GM12875 (cell line): ENCODE measurements around the gene CSTPP1.

ENCODE experiments used
- H3K4me3 ChIP-seq: one replicate; pipeline ENCODE4 v1.5.1; 2011; ENCODE audit warnings: low read depth, low read length, control low read depth
- TF ChIP-seq, protein P1 (sequence below): IDR thresholded peaks from 2 replicates; pipeline ENCODE4 v1.5.1; 2011; ENCODE audit warnings: low read depth, mild to moderate bottlenecking, control low read depth, inconsistent platforms, low read length, moderate library complexity, borderline replicate concordance; ENCODE audit not compliant: insufficient read depth

Gene CSTPP1

DNA sequence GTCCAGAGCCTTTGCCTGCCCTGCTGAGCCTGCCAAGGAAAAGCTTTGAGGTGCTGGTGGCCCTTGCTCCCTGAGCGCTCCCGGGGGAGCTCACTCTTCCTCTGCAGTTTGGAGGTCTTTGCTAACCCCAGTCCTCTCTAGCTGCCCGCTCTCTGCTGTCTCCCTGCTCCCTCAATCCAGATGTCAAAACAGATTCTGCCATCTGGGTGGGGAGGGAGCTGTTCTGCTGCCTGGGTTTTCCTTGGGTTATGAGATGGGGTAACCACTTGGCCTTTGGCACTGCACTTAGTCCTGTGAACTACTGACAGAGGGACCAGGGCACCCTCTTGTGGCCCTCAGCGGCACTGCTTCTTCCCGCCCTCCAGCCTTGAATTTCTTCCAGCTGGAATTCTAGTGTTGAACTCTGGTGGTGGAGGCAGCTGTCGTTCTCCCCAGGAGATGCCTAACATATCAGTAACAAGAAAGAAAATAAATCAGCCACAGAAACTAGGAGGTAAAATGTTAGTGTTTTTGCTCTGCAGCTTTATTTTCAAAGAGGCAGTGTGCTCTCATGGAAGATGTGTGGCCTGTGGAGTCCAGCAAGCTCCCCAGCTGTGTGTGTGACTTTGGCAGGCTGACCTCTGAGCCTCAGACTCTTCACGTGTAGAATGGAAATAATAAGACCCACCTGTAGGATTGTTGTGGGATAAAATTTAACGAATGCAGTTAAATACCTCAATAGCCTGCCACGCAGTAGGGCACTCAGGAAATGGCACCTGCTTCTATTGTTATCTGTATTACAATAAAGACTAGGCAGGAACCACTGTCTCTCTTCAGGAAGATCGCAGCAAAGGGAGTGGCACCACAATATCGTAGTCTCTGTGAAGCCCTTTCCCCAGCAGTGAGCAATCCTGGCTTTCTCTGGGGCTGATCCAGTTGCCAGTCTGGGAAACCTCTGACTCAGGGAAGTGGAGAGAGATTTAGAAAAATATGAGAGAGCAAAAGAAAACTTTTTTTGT lies 216.7 kb downstream of the CSTPP1 start:
- H3K4me3 ChIP-seq, result no peak overlapping the region
- TF ChIP-seq, protein P1, sequence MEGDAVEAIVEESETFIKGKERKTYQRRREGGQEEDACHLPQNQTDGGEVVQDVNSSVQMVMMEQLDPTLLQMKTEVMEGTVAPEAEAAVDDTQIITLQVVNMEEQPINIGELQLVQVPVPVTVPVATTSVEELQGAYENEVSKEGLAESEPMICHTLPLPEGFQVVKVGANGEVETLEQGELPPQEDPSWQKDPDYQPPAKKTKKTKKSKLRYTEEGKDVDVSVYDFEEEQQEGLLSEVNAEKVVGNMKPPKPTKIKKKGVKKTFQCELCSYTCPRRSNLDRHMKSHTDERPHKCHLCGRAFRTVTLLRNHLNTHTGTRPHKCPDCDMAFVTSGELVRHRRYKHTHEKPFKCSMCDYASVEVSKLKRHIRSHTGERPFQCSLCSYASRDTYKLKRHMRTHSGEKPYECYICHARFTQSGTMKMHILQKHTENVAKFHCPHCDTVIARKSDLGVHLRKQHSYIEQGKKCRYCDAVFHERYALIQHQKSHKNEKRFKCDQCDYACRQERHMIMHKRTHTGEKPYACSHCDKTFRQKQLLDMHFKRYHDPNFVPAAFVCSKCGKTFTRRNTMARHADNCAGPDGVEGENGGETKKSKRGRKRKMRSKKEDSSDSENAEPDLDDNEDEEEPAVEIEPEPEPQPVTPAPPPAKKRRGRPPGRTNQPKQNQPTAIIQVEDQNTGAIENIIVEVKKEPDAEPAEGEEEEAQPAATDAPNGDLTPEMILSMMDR, result peak; percentile 97

DNA sequence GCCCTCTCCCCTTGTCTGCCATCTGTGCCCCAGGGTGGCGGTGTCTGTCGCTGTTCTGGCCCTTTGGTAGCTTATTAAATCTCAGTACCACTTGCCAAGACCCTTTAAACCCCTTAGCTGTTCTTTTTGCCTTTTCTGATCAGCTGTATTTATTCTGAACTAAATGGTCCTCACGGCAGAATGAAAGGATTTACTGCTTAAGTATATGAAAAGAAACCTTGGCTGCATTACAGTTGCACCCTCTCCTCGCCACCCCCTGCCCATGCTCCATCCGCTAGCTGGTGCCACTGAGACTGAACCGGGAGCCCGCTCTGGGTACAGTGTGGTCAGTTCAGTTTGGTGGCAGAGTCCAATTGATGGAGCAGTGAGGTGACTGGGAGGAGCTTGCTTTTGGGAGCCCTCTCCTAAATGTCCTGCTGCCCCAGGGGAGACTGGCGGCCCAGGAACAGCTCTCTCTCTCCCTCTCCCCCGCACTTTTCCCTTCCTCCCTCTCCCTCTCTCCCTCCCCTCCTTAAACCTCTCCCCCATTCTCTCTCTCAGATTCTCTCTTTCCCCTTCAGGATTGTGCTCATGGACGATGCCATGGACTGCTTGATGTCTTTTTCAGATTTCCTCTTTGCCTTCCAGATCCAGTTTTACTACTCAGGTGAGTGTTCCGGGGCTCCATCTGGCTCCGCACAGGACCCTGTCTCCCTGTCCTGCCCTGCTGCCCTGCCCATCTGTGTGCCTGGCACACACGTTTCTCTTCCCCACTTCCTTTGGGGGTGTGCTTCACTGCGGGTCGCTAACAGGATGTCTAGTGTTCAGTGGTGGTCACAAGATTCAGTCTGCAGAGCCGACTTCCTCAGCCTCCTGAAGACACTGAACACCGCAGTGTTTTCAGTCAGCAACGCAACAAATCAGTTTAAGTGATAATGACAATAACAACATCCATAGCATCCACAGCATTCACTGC lies 218.3 kb downstream of the CSTPP1 start:
- no peak overlapping the region for H3K4me3 ChIP-seq
- TF ChIP-seq, protein P1, result no peak

DNA sequence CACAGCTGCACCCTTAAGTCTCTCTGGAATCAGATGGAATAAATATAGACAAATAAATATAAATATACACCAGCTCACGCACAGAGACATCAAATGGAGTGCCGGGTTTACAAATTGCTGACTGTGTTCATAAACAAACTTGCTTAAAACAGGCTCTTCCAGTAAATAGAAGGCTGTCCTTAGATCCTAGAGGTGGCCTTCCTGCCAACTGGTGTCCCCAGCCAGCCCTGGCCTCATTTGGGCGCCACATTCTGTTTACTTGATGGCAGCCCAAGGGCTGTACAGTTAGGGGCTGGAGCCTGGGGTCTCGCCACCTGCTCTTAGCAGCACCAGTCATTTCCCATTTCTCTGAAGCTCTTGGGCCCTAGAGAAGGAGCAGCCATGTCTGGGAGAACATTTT lies 219.3 kb downstream of the CSTPP1 start:
- H3K4me3 ChIP-seq, result no peak overlapping the region
- TF ChIP-seq, protein P1, result no peak

DNA sequence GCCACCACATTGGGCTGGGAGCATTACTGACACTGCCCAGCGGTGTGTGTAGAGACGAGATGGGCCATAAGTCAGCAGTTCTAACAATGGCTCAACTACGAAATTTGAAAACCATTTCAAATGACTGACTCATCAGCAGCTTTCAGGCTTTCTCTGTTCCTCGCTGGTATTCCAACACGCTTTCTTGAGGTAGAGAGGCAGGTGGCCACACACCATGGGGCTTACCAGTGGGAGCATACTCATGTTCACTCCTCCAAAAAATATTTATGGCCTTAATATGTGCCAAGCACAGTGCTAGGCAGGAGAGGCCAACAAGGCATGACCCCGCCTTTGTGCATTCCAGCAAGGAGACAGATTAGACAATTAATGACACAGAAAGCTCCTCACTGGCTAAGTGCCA lies 219.8 kb downstream of the CSTPP1 start:
- no peak overlapping the region for H3K4me3 ChIP-seq
- TF ChIP-seq, protein P1, result no peak

DNA sequence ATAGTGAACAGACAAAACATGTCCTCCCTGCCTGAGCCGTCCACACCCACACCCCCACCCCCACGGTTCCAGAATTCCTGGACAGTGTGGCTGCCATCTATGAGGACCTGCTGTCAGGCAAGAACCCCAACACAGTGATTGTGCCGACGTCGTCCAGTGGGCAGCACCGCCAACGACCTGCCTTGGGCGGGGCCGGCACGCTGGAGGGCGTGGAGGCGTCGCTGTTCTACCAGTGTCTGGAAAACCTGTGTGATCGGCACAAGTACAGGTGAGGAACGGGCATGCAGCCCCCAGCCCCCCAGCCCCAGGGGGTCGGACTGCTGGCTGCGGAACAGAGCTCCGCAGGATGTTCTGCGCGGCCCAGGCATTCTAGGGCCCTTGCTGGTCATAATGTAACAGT lies 220.4 kb downstream of the CSTPP1 start:
- no peak overlapping the region for H3K4me3 ChIP-seq
- TF ChIP-seq, protein P1, result no peak

DNA sequence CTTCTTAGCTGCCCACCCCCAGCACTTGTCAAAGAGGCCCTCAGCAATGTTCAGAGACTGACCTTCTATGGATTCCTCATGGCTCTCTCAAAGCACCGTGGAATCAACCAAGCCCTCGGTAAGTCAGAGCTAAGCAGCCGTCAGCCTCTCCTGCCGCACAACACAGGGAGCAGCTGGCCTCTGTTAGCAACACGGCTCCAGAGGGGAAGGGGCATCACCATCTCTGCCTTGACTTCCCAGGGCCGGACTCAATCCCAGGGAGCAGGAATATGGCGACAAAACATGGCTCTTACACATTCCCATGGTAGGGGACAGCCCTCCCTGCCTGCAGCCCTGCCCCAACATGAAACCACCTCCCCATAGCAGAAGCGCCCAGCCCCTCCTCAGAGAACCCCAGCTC lies 221.2 kb downstream of the CSTPP1 start:
- TF ChIP-seq, protein P1, result no peak

More for the DNA sequence above, 221.2 kb downstream of the CSTPP1 start:
- no peak overlapping the region for H3K4me3 ChIP-seq
